MM.1S (cell line): ENCODE data around the gene FAM120B.

Source experiments
- CTCF ChIP-seq: fragments of 300-600 bp; sonication (generic); IDR thresholded peaks from 2 replicates; pipeline ENCODE4 v1.5.1; 2016; ENCODE audit warnings: antibody characterized with exemption, low read length, mixed read lengths
- EZH2phosphoT487 ChIP-seq: fragments of 300-600 bp; sonication (generic); IDR thresholded peaks from 2 replicates; pipeline ENCODE4 v1.6.1; 2018; ENCODE audit warnings: antibody characterized with exemption, low read length

GRCh38 chr6:170404697-170405096 lies 98.1 kb downstream of the FAM120B start:
- TF ChIP-seq CTCF, result no peak
- no peak for TF ChIP-seq EZH2phosphoT487
